Stimulated activated CD4-positive, alpha-beta T cell treated with anti-CD3 and anti-CD28 coated beads, Interleukin-12 subunit alpha, Interleukin-12 subunit beta, amount 100 ng/mL, for 48 hours (primary cell): Measurements from ENCODE around the gene KAT7.

Experiments
- DNase-seq, 3 donors: peaks; one replicate each; pipeline ENCODE4 v3.0.0-alpha.2; 2020; ENCODE audit warnings: low read depth in 2 of 3, low spot score in 1 of 3

Gene KAT7

GRCh38 chr17:49760296-49760695 is 28.2 kb upstream of the KAT7 start:
- no peak for DNase-seq

- no peak for DNase-seq
Observed at GRCh38 chr17:49760932-49761558, 27.4 kb upstream of the KAT7 start.

- no peak for DNase-seq
Observed at GRCh38 chr17:49762151-49762941, 26.1 kb upstream of the KAT7 start.

GRCh38 chr17:49763735-49764558 is 24.5 kb upstream of the KAT7 start, which contains the start of gene FAM117A:
Gene FAM117A, minus strand, starts transcription at chr17:49764131. Its CDS starts 44 bp downstream, at chr17:49764087.
- peak; percentile 92 to 98 (median 95) for DNase-seq

- no peak for DNase-seq
Observed at GRCh38 chr17:49764559-49765180, 23.8 kb upstream of the KAT7 start.

GRCh38 chr17:49766918-49767530 is 21.5 kb upstream of the KAT7 start:
- no peak for DNase-seq

- DNase-seq = no peak
Observed at GRCh38 chr17:49775546-49776260, 12.8 kb upstream of the KAT7 start.

- DNase-seq = no peak
Observed at GRCh38 chr17:49776551-49777300, 11.8 kb upstream of the KAT7 start.

GRCh38 chr17:49777563-49777962 is 10.9 kb upstream of the KAT7 start:
- DNase-seq = no peak

- DNase-seq = no peak
Observed at GRCh38 chr17:49779156-49779738, 9.2 kb upstream of the KAT7 start.

GRCh38 chr17:49779739-49780231 is 8.7 kb upstream of the KAT7 start:
- DNase-seq = no peak

GRCh38 chr17:49783071-49783715 is 5.3 kb upstream of the KAT7 start:
- no peak for DNase-seq

GRCh38 chr17:49783791-49784190 is 4.7 kb upstream of the KAT7 start:
- no peak for DNase-seq

- no peak for DNase-seq
Observed at GRCh38 chr17:49784636-49785035, 3.8 kb upstream of the KAT7 start.

GRCh38 chr17:49787884-49788477 is 500 bp upstream of the KAT7 start:
- DNase-seq = no peak

GRCh38 chr17:49789243-49789578 is 730 bp downstream of the KAT7 start:
- DNase-seq = no peak

- DNase-seq = no peak
Observed at GRCh38 chr17:49793309-49793708, 4.8 kb downstream of the KAT7 start.

GRCh38 chr17:49795372-49795771 is 6.9 kb downstream of the KAT7 start:
- DNase-seq = no peak
